Measurements from ENCODE around the gene EFCAB11. TPM values are rescaled to one million over a fixed set of nuclear protein-coding genes. Genes with fewer than 3 reads are reported as not detected.

EFCAB11 gene
- total and polyA plus RNA-seq, 8 donors = 1.3 to 5.8 (median 2.6) TPM

DNA sequence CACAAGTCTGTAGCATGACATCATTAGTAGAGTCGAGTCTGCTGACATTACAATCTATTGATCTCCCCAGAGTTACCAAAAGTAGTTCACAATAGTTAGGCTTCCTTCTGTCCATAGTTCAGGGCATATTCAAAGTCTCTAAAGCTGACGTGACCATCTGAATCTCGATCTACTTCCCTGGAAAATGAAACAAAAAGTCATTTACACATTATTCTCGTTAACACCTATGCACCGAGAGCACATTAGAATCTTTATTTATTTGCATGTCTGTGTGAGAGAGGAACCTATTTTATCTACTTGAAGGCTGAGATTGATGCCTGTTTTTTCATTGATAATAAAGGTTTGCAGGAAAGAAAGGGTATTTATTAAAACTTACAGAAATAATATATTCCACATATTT, 157.4 kb downstream of the EFCAB11 start:
- H3K27me3 ChIP-seq = no peaks in the 10 kb centered on the region
- intact Hi-C loops (cut with DNase I) = no loop called here
- H3K9me3 ChIP-seq = no peaks in the 10 kb centered on the region
- TF ChIP-seq, protein P1, sequence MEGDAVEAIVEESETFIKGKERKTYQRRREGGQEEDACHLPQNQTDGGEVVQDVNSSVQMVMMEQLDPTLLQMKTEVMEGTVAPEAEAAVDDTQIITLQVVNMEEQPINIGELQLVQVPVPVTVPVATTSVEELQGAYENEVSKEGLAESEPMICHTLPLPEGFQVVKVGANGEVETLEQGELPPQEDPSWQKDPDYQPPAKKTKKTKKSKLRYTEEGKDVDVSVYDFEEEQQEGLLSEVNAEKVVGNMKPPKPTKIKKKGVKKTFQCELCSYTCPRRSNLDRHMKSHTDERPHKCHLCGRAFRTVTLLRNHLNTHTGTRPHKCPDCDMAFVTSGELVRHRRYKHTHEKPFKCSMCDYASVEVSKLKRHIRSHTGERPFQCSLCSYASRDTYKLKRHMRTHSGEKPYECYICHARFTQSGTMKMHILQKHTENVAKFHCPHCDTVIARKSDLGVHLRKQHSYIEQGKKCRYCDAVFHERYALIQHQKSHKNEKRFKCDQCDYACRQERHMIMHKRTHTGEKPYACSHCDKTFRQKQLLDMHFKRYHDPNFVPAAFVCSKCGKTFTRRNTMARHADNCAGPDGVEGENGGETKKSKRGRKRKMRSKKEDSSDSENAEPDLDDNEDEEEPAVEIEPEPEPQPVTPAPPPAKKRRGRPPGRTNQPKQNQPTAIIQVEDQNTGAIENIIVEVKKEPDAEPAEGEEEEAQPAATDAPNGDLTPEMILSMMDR (IDR thresholded peaks at IDR 0.05) = no peak
- DNase-seq (no peak), ATAC-seq (no peak), FAIRE-seq (no peak)
- WGBS, 2 donors = 64 to 71% methylated on average over 5 of the region's 5 CpGs
- H3K4me1 ChIP-seq = no peaks in the 10 kb centered on the region
- H3K36me3 ChIP-seq = no peaks in the 10 kb centered on the region
- no peak overlapping the region for H3K4me3 ChIP-seq
- H3K27ac ChIP-seq = no peak overlapping the region

DNA sequence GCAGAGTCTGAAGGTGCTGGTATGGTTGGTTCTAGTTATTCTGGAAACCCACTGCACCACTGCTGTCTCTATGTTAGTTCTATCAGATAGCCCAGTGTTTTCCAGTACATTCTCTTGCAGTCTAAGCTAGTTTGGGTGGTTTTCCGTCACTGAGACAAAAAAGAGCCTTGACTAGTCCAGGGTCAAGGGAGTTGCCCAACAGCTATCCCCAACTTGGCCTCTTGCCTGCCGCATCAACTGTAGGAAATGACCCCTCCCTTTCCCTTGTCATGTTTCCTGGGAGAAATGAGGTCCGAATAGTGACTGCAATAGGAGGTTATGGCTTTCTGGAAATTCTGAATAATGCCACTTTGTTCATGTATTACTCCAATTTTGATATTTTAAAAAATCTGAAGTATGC, 160.4 kb downstream of the EFCAB11 start:
- H3K36me3 ChIP-seq = no peaks in the 10 kb centered on the region
- no peak overlapping the region for H3K27ac ChIP-seq
- no peak for FAIRE-seq
- peak in 1 of 4 donors; percentile 49 for ATAC-seq
- DNase-seq = no peak
- WGBS, 2 donors = 77 to 84% methylated on average over 3 of the region's 3 CpGs
- TF ChIP-seq, protein P1 (IDR thresholded peaks at IDR 0.05) = no peak
- H3K9me3 ChIP-seq = no peaks in the 10 kb centered on the region
- H3K4me3 ChIP-seq = no peak overlapping the region
- intact Hi-C loops (cut with DNase I) = no loop called here
- H3K4me1 ChIP-seq = no peaks in the 10 kb centered on the region
- no peaks in the 10 kb centered on the region for H3K27me3 ChIP-seq

DNA sequence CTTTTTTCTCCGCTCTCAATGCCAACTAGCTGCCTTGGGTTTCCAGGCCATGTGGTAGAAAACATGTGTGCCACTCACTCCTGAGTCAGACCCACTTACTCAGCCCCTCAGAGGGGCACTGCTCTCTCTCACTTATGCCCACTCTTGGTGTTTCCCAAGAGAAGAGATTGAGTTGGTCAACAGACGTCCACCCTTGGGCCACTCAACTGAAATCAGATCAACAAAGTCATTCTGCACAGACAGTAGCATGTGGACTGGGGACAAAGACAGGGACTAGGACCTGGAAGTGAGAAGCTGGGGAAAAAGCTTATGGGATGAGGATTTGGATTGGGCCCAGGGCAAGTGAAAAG, 161.2 kb downstream of the EFCAB11 start:
- Histone ChIP-seq H3K9me3 (no peaks in the 10 kb centered on the region), H3K4me1 (no peaks in the 10 kb centered on the region), H3K36me3 (no peaks in the 10 kb centered on the region), H3K27me3 (no peaks in the 10 kb centered on the region), H3K27ac (no peak overlapping the region), H3K4me3 (no peak overlapping the region)
- no peak for FAIRE-seq
- intact Hi-C loops (cut with DNase I) = no loop called here
- WGBS, 2 donors = 90 to 98% methylated on average over 2 of the region's 2 CpGs
- no peak for ATAC-seq
- TF ChIP-seq, protein P1 (IDR thresholded peaks at IDR 0.05) = no peak
- DNase-seq = no peak

DNA sequence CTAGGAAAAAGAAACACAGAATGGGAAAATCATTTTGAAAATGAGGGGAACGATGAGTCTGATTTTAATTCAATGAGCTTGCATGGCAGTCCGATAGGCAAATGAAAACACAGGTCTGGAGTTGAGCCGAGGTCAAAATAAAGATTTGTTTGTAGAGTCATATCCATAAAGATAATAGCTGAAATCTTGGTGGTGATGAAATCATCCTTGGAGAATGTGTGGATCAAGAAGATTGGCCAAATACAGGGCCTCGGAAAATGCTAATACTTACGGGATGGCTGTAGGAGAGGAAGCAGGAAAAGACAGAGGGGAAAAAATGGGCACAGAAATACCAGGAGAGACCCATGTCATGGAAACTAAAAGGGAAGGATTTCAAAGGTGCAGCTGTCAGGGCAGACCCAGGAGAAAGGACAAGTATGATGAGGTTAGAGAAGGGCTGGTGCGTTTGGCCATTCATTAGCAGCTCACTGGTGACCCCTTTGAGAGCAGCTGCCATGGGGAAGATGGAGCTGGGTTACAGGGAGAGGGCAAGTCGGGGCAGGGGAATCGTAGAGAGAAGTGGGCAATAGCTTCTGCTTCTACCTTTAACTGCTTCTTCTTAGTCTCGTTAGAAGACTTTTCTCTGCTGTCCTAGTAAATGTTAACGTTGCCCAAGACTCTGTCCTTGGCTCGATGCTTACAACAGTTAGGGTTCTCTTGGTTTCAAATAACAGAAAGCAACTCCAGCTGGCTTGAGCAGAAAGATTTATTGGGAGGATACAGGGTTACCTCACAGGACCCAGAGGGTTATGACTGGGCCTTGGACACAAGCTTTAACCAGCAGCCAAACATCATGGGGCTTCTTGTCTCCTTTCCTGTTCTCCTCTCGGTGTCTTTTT, 161.8 kb downstream of the EFCAB11 start:
- Histone ChIP-seq H3K27ac (no peak overlapping the region), H3K36me3 (no peaks in the 10 kb centered on the region), H3K9me3 (no peaks in the 10 kb centered on the region), H3K4me1 (no peaks in the 10 kb centered on the region), H3K27me3 (no peaks in the 10 kb centered on the region), H3K4me3 (no peak overlapping the region)
- DNase-seq (no peak), ATAC-seq (peak in 2 of 4 donors; percentile 40 to 74), FAIRE-seq (no peak)
- WGBS, 2 donors = 78 to 81% methylated on average over 12 of the region's 12 CpGs
- TF ChIP-seq, protein P1 (IDR thresholded peaks at IDR 0.05) = no peak
- intact Hi-C loops (cut with DNase I) = no loop called here

DNA sequence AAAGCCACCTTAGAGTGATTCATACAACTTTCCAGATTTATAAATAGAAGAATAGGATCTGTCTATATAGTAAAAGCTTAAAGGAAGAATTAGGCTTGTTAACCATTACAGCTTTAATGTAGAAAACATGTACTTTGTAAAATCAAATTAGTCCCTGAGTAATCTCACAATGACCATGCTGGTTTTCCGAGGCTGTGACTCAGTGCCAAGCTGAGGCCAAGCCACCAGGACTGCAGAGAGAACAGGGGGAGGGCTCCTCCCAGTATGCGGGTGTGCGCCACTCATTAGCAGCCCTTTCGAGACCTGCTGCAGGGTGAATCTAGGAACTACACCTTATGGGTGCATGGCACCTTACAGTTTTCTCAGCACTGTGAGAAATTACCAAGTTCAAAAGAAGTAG, 167.0 kb downstream of the EFCAB11 start:
- H3K4me3 ChIP-seq = no peak overlapping the region
- FAIRE-seq (no peak), ATAC-seq (no peak), DNase-seq (no peak)
- H3K36me3 ChIP-seq = no peaks in the 10 kb centered on the region
- H3K4me1 ChIP-seq = no peaks in the 10 kb centered on the region
- TF ChIP-seq, protein P1 (IDR thresholded peaks at IDR 0.05) = no peak
- intact Hi-C loops (cut with DNase I) = no loop called here
- 89 to 93% methylated on average over 4 of the region's 4 CpGs for WGBS, 2 donors
- no peaks in the 10 kb centered on the region for H3K27me3 ChIP-seq
- H3K27ac ChIP-seq = no peak overlapping the region
- H3K9me3 ChIP-seq = no peaks in the 10 kb centered on the region

All from pancreas (tissue), 10 donors.